NCI-H2081 (cell line): ENCODE results near the gene SLC22A23.

Source experiments
- DNase-seq, 2 experiments: peaks; one replicate each; lab custom pipeline; 2025; lab: John Stamatoyannopoulos, UW

Gene SLC22A23

DNA sequence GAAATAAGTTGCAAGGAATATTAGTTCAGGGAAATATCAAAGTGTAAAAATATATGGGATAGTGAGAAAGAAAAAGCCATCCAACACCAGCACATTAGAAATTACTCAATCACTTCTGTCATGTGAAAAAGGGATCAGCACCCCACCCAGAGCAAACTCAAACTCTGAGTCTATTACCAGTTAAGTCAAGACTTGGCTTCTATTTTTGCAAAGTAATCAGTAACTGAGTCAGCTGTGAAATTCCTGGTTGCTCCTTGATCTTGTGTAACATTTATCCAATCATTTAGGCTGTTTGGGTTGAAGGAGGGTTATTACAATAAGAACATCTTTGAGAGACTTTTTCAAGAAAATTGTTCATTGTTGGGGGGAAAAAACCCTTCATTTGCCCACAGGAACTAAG is 51.2 kb downstream of the SLC22A23 start:
- DNase-seq: no peak

DNA sequence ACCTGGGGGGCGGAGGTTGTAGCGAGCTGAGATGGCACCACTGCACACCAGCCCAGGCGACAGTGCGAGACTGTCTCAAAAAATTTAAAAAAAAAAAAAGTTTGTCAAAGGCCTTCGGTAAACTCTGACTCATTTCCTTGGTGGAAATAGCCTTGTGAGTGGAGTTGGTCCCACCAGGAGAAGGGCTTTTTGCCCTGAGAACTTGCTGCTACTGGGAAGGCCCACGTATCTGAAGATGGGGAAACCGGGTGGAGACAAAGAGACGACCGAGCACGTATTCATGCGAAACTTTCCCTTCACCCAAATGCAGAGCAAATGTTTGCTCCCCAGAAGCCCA is 51.7 kb downstream of the SLC22A23 start:
- no peak for DNase-seq

DNA sequence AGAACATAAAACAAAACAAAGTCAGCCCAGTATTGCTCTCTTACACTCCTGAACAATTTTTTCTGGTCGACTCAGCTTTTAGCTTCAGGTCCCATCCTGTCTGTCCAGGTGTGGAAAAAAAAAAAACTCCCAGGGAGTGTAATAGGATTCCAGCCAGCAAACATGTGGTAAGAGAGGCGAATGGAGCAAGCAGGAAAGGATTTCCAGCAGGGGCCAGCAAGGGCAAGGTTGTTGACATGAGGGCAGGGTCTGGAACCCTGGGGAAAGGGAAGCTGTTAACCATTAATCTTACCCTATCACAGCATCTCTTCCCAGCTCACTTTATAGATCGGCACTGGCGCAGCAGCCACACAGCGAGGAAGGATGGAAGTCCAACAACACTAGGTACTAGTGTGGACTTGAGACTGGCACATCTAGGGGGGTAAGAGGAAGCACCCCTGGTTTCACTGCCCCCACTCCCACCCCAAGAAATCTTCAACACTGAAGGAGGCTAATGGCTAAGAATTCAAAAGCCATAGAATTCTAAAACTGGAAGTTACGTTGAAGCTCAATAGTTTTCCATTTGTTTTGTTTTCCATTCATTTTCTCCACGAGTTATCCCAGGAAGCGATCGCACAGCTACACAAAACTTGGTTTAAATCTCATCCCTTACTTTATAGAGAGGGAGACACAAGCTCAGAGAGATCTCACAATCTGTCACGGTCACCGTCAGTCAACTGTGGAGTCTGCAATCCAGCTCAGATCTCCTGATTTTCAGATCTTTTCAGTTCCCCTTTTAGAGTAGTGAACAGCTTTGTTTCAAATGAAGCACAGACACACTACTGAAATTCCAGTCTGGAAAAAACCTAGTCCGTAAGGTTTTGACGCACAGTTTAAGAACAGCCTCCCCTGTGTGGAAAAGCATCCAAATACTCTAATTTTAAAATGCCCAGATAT is 53.3 kb downstream of the SLC22A23 start:
- no peak for DNase-seq

DNA sequence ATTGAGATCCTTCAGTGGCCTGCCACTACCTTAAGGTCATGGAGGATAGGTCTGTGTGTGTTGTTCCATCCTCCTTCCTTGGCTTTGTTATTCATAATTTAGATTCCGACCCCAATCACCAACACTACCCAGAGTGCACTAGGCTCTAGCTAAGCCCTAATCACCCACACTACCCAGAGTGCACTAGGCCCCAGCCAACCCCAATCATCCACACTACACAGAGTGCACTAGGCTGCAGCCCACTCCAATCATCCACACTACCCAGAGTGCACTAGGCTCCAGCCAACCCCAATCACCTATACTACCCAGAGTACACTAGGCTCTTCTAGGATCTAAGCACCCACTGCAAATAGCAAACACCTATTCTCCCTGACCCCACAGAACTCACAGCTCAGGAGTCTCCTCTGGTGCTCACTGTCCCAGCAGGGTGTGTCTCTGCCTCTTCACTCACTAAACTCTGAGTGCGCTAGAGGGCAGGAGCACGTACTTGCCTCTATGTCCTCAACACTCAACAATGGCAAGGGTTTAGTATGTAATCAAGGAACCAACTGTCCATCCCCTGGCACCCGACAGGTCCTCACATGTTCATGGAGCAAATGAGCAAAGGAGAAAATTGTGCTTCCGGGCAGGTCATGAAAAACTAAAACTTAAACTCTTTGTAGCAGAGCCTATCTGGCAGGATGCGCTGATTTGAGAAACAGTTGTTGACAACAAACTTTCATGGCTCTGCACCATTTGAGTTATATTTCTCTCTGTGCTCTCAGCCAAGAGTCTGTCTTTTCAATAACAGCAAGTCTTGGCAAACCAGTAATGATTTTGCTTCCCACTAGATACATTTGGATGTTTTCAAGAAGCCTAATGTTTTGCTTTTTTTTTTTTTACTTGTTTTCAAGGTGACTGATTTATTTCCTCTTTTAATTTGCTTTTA is 54.3 kb downstream of the SLC22A23 start:
- DNase-seq: no peak

DNA sequence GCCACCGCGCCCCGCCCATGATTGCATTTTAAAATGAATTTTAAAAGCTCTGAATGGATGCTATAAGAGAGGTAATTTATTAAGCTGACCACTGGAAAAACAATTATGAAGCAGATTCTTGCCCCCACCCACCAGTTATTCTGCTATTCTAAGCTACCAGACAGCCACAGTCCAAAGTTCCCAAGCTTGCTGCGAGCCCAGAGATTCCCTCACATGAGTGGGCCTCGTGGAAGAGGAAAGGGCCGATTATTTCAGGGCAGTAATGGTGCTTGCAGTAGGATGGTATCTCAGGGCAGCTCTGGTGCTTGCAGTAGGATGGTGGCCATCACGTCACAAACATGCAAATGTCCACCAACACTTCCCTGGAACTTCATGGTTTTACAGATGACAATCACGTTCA is 56.7 kb downstream of the SLC22A23 start:
- DNase-seq: no peak

DNA sequence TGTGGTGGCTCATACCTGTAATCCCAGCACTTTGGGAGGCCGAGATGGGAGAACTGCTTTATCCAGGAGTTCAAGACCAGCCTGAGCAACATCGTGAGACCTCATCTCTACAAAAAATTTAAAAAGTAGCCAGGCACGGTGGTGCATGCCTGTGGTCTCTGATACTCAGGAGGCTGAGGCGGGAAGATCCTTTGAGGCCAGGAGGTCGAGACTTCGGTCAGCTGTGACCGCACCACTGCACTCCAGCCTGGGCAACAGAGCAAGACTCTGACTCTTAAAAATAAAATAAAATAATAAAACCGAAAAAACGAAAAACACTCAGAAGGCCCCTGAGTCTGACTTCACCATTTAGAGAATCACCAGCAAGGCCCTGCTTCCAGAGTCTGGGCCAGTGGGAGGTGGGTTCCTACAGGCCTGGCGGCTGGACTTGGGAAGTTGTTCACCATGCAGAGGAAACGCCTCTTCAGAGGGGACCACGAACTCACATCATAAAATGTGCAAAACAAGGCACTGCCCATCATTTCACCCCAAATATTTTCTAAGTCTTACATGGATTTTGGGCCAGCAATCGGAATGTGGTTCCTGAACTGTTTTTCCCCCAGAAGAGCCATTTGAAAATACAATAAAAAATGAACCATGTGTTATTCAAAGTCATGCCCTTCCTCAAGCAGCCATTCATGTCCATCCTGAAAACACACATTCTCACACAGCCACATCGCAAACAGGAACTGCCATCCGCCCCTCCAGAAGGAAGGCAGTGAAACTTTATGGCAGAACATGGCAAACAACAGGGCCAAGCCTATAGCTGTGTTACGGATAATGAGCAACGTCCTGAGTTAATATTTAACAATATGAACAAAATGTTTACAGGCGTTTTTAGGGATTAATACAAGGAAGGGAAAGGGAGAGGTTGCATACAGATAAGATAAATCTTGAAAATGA is 57.8 kb downstream of the SLC22A23 start:
- no peak for DNase-seq

GRCh38 chr6:3398165-3398562 is 58.7 kb downstream of the SLC22A23 start:
- DNase-seq: no peak

DNA sequence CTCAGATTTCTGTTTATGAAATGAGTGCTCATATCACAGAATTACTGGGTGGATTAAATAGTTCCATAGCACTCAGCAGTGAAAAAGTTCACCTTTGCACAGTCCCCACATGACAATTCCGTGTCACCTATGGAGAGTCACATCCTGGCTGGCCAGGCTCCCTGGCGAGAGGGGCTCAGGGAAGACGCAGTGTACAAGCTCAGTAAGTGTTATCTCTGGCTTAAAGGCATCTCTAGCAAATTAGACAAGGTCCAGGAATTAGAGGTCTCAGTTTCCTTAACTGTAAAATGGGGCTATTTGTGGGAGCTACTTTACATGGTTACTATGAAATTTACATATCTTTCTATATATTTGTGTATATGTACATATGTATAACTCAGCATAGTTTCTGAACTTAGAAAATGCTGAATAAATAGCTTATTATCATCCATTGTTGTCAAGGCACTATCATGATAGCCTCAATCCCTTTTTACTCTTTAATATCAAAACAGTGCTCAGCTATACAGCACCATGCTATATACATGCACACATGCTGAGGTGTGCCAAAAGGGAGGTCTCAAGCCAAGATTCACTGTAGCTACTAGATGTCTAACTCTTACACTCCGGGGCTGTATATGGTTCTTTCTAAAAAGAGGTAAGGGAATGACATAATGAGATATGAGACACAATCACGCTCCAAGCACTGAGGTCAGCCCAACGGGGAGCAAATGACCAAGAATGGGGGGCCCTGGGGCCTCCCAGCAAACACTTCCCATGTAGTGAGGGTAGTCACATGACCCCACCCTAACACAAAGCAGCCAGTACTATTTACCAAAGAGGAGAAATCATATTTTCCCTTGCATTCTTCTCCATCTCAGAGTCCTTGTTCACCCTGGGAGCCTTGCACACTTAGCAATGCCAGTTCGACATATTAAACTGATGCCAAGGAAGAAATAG is 59.4 kb downstream of the SLC22A23 start:
- no peak for DNase-seq

DNA sequence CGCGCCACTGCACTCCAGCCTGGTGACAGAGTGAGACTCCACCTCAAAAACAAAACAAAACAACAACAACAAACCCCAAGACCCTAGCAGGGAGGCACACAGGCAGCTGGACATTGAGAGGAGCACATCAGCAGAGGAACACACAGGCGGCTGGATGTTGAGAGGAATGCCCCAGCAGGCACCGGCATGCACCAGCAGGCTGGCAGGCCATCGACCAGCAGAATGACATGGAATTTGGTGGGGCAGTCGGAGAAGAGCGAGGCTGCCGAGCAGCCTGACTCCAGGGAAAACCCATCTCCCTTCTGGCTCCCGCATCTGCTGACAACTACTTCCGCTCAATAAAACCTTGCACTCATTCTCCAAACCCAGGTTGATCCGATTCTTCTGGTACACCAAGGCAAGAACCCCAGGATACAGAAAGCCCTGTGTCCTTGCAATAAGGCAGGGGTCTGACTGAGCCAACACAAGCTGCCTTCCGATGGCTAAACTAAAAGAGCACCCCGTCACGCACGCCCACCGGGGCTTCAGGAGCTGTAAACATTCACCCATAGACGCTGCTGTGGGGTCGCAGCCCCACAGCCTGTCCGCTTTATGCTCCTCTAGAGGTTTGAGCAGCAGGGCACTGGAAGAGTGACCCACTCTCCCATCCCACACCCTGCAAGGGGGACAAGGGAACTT is 60.2 kb downstream of the SLC22A23 start:
- DNase-seq: no peak

- DNase-seq: no peak
These were observed 62.2 kb downstream of the SLC22A23 start for GRCh38 chr6:3394671-3395070.

DNA sequence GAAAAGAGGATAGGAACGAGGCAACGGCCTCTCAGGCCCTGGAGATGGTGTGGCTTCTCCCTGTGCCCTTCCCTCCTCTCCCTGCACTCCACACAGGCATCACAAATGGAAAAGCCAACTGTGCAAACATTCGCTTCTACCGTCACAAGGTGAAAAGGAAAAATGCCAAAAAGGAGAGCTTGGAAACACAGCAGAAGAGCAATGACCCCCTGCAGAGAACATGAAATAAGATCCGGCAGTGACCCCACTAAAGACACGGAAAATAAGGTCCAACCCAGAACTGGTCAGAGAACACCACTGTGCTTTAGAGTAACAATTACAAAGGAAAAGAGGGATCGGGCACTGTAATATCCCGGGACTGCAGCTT is 63.0 kb downstream of the SLC22A23 start:
- peak; percentile 38 to 75 for DNase-seq

DNA sequence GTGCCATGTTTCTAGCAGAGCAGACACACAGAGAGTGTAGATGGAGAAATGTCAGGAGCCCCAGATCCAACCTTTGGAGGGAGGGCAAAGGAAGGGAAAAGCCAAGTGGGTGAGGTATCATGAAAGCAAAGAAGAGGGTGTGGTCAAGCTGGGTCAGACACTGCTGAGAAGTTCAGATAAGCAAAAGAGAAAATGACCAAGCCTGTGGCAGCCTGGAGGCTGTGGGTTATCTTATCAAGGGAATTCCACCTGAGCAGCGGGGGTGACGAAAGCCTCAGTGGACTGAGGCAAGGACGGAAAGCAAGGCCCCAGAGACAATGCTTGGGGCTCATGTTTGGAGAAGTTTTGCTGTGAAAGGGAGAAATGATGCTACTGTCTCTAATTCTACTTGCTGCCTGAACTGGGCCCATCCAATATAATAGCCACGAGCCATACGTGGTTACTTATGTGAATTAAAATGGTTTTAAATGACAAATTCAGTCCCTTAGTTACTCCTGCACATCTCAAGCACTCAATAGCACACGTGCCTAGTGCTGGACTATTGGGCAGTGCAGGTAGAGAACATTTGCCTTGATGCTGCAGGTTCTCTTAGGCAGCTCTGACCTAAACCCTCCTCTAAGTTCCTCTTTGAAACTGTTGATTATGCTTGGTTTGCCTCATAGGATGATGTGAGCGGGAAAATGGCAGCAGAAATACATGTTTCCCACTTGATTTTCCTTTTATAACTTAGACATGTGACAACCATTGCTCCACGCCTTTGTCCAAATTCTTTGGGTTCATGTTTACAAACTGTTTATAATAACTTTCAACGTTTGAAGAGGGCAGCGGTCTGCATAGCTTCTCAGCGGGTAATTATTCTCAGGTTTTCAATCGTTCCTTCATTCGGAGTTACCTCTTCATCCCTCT is 63.7 kb downstream of the SLC22A23 start:
- DNase-seq: no peak

- no peak for DNase-seq
These were observed 64.9 kb downstream of the SLC22A23 start for GRCh38 chr6:3391902-3392458.

DNA sequence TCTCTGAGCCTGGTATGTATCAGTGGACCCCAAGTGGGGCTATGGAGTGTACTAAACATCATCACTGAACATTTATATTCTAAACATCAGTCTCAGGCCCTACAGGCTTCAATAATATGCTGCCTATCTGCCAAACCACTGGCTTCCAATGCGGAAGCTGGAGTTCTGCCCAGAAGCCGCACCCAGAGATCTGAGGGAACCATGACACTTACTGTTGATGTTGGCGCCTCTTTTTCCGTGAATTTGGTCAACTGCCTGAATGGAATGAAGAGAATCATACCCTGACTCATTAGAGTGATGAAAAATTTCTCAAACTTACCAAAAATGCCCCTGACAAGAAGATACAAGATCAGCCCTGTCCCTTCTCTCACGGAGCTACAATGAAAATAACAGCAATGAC is 66.2 kb downstream of the SLC22A23 start:
- DNase-seq: no peak

GRCh38 chr6:3389390-3390167 is 67.3 kb downstream of the SLC22A23 start:
- DNase-seq: no peak

DNA sequence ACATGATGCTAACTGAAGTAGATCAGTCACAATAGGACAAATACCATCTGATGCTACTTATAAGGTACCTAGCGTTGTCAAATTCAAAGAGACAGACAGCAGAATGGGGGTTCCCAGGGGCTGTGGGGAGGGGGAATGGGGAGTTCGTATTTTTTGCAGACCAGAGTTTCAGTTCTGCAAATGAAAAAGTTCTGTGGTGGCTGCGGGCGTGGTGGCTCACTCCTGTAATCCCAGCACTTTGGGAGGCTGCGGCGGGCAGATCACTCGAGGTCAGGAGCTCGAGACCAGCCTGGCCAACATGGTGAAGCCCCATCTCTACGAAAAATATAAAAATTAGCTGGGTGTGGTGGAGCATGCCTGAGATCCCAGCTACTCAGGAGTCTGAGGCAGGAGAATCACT is 68.1 kb downstream of the SLC22A23 start:
- no peak for DNase-seq

GRCh38 chr6:3386374-3386857 is 70.4 kb downstream of the SLC22A23 start:
- DNase-seq: no peak

DNA sequence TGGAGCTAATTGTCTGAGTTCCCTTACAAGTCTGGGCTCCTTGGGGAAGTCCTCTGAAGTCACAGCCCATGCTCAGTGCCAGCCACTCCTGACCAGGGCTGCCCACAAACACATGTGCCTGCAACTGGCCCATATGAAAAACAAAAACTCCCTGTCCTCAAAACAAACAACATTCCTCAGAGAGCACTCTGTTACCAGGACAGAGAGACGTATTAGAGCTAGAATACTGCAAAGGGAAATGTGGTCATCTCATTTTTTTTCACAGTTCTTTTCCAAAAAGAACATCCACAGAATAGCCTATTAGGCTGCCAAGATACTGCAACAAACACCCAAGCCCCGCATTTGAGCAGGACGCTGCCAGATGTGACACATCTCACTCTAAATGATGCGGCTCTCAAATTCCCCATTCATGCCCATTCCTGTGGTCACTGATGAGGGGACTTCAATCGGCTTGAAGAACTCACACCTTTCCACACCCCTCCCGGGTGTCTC is 71.1 kb downstream of the SLC22A23 start:
- no peak for DNase-seq
